HG03139 (cell line): ENCODE measurements around the gene IL1RAP.
"Not testable (repeated sequence)": the region's sequence is repeated elsewhere in the genome, so short reads cannot be mapped to it uniquely, and the experiment has no call there.

Experiments
- ATAC-seq: cut with Tn5 transposase; IDR thresholded peaks from one replicate; pipeline ENCODE4 v1.9.1; 2021; ENCODE audit not compliant: unreplicated experiment

The IL1RAP gene

GRCh38 chr3:190506271-190506670 is 7.6 kb upstream of the IL1RAP start:
- ATAC-seq: no peak

- no peak for ATAC-seq
These were observed 1.2 kb upstream of the IL1RAP start for GRCh38 chr3:190512666-190513065.

GRCh38 chr3:190514413-190515153 is 698 bp downstream of the IL1RAP start:
- ATAC-seq: no peak

GRCh38 chr3:190516416-190516815 is 2.5 kb downstream of the IL1RAP start:
- ATAC-seq: no peak

- ATAC-seq: no peak
These were observed 3.8 kb downstream of the IL1RAP start for GRCh38 chr3:190517687-190518086.

GRCh38 chr3:190518531-190518930 is 4.6 kb downstream of the IL1RAP start:
- not testable (repeated sequence) for ATAC-seq

GRCh38 chr3:190519886-190520285 is 6.0 kb downstream of the IL1RAP start:
- ATAC-seq: no peak

- no peak for ATAC-seq
These were observed 8.1 kb downstream of the IL1RAP start for GRCh38 chr3:190521998-190522397.

GRCh38 chr3:190522621-190523222 is 8.8 kb downstream of the IL1RAP start:
- ATAC-seq: no peak

- no peak for ATAC-seq
These were observed 11.1 kb downstream of the IL1RAP start for GRCh38 chr3:190524942-190525341.

GRCh38 chr3:190525634-190526033 is 11.7 kb downstream of the IL1RAP start:
- ATAC-seq: no peak

GRCh38 chr3:190526787-190527762 is 13.2 kb downstream of the IL1RAP start:
- no peak for ATAC-seq

GRCh38 chr3:190528706-190529105 is 14.8 kb downstream of the IL1RAP start:
- ATAC-seq: no peak

GRCh38 chr3:190531406-190531805 is 17.5 kb downstream of the IL1RAP start:
- no peak for ATAC-seq

- no peak for ATAC-seq
These were observed 18.9 kb downstream of the IL1RAP start for GRCh38 chr3:190532731-190533203.

GRCh38 chr3:190533511-190534281 is 19.8 kb downstream of the IL1RAP start:
- no peak for ATAC-seq

- no peak for ATAC-seq
These were observed 20.5 kb downstream of the IL1RAP start for GRCh38 chr3:190534386-190534785.

GRCh38 chr3:190534986-190535385 is 21.1 kb downstream of the IL1RAP start:
- no peak for ATAC-seq

GRCh38 chr3:190537146-190537545 is 23.3 kb downstream of the IL1RAP start:
- ATAC-seq: no peak

GRCh38 chr3:190538288-190538687 is 24.4 kb downstream of the IL1RAP start:
- ATAC-seq: no peak

- no peak for ATAC-seq
These were observed 25.6 kb downstream of the IL1RAP start for GRCh38 chr3:190539526-190539925.
